Measurements from ENCODE around the gene ERCC1.
"Not testable (repeated sequence)": the region's sequence is repeated elsewhere in the genome, so short reads cannot be mapped to it uniquely, and the experiment has no call there.

Gene ERCC1

DNA sequence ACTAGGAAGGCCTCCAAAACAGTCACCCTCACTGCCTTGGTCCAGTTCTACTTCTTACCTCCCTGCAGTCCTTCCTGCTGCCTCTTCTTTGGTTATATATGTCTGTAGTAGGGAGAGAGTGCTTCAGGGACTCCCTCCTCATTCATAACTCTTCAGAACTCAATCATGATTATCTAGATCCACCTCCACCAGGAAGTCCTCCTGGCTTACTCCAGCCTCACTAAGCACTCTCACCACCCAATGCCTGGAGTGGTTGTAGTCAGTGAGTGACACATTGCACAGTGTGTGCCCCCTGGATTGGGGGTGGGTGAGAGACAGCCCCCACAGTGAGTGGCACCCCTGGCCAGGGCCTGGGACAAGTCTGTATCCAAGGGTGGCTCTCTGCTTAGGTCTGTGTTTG lies 34.1 kb upstream of the ERCC1 start:
- no peak for DNase-seq

- no peak for DNase-seq
These were observed 32.7 kb upstream of the ERCC1 start for GRCh38 chr19:45456500-45456815.

- peak; percentile 72 for DNase-seq
These were observed 32.2 kb upstream of the ERCC1 start for GRCh38 chr19:45455707-45456499.

DNA sequence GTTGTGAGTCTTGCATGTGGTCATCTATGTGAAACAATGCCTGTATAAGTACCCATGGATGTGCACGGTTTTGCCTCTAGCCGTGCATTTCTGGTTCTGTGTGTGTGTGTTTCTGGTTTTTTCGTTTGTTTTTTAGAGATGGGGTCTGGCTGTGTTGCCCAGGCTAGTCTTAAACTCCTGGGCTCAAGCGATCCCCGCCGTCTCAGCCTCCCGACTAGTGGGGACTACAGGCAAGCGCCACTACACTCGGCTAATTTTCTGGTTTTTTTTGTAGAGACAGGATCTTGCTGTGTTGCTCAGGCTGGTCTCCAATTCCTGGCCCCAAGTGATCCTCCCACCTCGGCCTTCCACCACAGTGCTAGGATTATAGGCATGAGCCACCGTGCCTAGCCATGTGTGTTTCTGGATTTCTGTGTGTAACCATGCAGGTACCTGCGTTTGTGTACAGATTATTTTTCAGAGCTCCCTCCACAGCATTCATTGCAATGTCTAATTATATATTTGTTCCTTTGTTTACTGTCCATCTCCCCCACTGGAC lies 28.2 kb upstream of the ERCC1 start:
- no peak for DNase-seq

DNA sequence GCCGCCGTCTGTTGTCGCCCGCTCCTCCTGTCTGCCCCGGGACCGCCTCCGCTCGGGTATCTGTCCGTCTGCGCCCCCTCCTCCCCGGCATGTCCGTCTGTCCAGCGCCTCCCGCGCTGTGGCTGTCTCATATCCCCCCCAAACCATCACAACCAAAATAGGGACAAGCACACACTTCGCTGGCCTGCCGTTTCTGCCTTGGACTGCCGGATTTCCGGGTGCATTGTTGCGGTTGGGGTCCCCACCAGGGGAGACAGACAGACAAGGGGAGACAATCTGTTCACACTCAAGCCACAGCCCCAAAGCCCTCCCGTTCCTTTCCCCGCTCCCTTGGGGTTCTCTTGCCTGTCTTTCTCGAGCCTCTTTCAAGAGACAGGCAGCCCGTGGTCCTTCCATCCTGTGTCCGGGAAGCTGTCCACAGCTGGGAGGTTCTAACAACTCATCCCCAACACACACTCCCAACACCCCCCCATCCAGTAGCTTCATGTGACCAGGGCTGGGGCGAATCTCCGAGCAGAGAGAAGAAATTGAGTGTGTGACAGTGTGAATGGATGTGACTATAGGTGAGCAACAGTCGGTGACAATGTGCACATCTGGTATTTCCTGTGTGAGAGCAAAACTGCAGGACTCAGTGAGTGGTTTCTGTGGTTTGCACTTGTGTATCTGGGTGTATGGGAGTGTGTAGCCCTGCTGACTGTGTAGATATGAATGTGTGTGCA lies 27.6 kb upstream of the ERCC1 start:
- peak; percentile 73 for DNase-seq

DNA sequence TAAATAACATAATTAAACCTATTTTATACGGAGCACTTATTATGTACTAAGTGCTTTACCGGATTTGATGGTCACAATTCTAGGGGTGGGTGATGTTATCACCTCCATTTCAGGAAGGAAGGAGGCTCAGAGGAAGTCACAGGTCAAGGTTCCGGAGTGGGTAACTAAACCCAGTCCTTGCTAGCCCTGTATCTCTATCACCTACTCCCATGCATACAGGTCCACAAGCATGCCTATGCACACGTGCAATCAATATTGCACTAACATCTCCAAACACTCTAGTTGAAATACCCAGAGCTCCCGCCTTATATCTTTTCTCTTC lies 26.3 kb upstream of the ERCC1 start:
- DNase-seq = no peak

GRCh38 chr19:45448887-45449299 lies 25.2 kb upstream of the ERCC1 start:
- no peak for DNase-seq

DNA sequence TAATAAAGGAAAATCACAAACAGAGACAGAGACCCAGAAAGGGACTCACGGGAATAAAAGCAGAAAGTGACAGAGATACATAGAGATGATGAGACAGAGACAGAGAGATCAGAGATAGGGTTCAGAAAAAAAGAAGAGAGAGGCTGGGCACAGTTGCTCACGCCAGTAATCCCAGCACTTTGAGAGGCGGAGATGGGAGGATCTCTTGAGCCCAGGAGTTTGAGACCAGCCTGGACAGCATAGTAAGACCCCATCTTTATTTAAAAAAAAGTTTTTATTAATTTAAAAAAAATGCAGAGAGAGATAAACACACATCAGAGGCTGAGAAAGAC lies 24.7 kb upstream of the ERCC1 start:
- DNase-seq = no peak

- no peak for DNase-seq
These were observed 23.2 kb upstream of the ERCC1 start for GRCh38 chr19:45446944-45447343.

GRCh38 chr19:45446295-45446694 lies 22.6 kb upstream of the ERCC1 start:
- no peak for DNase-seq

DNA sequence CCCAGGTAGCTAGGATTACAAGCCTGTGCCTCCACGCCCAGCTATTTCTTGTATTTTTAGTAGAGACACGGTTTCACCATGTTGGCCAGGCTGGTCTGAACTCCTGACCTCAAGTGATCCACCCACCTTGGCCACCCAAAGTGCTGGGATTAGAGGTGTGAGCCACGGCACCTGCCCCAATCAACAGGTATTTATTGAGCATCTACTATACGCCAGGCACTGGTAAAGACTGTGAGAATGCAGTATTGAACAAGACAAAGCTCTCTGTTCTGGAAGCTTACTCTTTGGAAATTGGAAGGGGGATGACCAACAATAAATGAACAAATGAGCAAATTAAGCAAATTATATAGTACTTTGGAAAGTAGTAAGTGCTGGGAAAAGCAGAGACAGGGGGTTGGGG lies 21.4 kb upstream of the ERCC1 start:
- no peak for DNase-seq

DNA sequence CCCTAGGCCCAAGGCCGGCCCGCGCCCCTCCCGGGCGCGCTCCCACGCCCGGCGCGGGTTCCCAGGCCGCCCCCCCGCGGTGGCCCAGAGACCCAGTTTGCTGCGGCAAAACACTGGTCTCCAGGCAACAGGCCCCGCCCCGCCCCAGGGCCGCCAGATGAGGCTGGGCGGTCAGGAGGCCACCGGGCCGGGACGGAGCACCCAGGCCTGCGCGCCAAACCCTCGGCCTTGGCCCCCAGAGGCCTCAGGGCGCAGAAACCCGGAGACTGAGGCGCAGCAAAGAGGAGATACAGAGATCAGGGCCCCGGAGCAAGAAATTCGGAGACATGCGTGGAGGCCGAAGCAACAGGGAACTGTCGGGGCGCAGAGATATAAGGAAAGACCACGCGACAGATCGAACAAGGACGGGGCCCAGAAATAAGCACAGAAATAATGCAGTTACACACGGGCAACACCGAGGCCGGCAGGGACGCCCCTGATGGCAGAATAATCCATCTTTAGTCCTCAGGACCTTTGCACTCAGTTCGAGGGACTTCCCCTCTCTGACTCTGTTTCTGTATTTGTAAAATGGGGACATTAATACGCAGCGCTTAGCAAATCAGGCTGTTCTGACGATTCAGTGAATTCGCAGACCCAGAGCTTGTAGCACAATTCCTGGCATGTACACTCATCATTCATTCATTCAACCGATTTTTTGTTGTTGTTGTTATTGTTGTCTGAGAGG lies 20.8 kb upstream of the ERCC1 start:
- DNase-seq = peak; percentile 76

GRCh38 chr19:45443462-45444317 lies 20.0 kb upstream of the ERCC1 start:
- DNase-seq = peak; percentile 89

GRCh38 chr19:45442778-45443461 lies 19.2 kb upstream of the ERCC1 start:
- no peak for DNase-seq

DNA sequence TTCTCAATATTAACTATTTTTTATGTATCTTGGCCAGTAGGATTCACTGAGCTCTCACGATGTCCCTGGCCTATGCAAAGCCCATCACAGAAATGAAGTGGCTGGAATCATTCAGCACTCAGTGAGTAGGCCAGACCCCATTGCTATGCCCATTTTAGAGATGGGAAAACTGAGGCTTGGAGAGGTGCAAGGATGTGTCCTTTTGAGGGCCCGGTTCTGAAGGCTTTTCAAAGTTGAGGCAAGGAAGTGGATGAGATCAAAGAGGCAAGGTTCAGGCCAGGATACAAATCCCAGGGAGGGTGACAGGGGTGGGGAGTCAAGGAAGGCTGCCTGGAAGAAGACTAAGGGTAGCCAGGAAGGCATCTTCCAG lies 18.7 kb upstream of the ERCC1 start:
- no peak for DNase-seq

GRCh38 chr19:45440873-45441654 lies 17.3 kb upstream of the ERCC1 start:
- DNase-seq = no peak

- DNase-seq = peak; percentile 47
These were observed 16.5 kb upstream of the ERCC1 start for GRCh38 chr19:45440259-45440638.

DNA sequence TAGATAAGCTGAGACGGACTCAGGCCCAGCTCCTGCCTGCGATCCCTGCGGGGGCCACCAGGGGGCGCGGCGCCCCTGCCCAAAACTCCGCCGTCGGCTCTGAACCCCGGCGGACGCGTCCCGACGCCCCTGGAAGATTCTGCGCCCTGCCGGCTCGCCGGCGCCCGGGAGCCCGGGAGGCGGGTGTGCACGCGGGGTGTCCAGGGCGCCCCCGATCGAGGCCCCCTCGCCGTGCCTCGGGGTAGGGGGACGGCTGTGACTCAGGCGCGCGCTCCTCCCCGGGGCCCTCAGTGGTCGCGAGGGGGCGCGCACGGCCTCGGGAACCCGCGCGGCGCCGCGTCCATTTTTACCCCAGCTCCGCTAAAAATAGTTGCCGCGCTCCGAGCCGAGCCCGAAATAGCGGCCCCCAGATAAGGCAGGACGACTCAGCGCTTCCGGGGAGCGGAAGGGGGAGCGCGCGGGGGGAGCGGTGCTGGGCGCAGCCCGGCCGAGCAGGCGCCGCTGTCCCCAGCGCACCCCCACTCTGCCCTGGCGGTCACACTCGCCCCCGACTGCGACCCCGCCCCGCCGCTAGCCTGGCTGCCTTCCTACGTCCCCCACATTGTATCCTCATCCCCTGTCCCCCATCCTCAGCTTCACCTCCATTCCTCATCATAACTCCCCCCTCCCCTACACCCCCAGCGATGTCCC lies 16.0 kb upstream of the ERCC1 start:
- peak; percentile 99 for DNase-seq

- no peak for DNase-seq
These were observed 15.5 kb upstream of the ERCC1 start for GRCh38 chr19:45439190-45439568.

DNA sequence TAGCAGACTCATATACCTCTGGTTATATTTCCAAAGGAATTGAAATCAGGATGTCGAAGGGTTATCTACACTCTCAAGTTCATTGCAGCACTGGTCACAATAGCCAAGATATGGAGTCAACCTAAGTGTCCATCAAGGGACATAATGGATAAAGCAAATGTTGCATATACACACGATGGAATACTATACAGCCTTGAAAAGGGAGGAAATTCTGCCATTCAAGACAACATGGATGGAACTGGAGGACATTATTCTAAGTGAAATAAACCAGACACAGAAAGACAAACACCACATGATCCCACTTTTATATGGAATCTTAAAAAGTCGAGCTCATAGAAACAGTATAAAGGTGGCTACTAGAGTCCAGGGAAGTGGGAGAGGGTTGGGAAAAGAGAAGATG lies 13.6 kb upstream of the ERCC1 start:
- no peak for DNase-seq

- not testable (repeated sequence) for DNase-seq
These were observed 8.8 kb upstream of the ERCC1 start for GRCh38 chr19:45432543-45432942.

Measured in right kidney (tissue), 1 donor.